Stimulated activated naive CD8-positive, alpha-beta T cell treated with anti-CD3 and anti-CD28 coated beads, Interleukin-15, amount 100 ng/mL, for 72 hours (primary cell): ENCODE results near the gene SMC1A.
"Not testable (repeated sequence)": the region's sequence is repeated elsewhere in the genome, so short reads cannot be mapped to it uniquely, and the experiment has no call there.

Experiments used
- ATAC-seq: fragments of 150-1000 bp; cut with Tn5 transposase; 2 replicates; pipeline ENCODE4 v1.10.0; 2021; ENCODE audit warnings: mild to moderate bottlenecking, moderate library complexity
- DNase-seq, 2 donors: peaks; one replicate each; pipeline ENCODE4 v3.0.0; 2021 to 2022
- H3K27ac Mint-ChIP-seq, 2 donors: one replicate each; pipeline ENCODE4 v1.8.0; 2022; ENCODE audit warnings: mild to moderate bottlenecking in 2 of 2, mixed read lengths in 2 of 2, moderate library complexity in 2 of 2
- H3K27me3 Mint-ChIP-seq: one replicate; pipeline ENCODE4 v1.8.0; 2022; ENCODE audit warnings: mixed read lengths
- H3K4me1 Mint-ChIP-seq: one replicate; pipeline ENCODE4 v1.8.0; 2022; ENCODE audit warnings: mild to moderate bottlenecking, mixed read lengths
- H3K4me3 Mint-ChIP-seq, 2 donors: one replicate each; pipeline ENCODE4 v1.8.0; 2022; ENCODE audit warnings: mild to moderate bottlenecking in 2 of 2, mixed read lengths in 2 of 2, moderate library complexity in 1 of 2
- H3K9me3 Mint-ChIP-seq, 2 donors: one replicate each; pipeline ENCODE4 v1.8.0; 2022; ENCODE audit warnings: mixed read lengths in 2 of 2

SMC1A gene

GRCh38 chrX:53379008-53379710, 43.3 kb downstream of the SMC1A start:
- Mint-ChIP-seq H3K9me3 (no peaks in the 10 kb centered on the region), H3K27me3 (no peaks in the 10 kb centered on the region), H3K4me3 (no peak overlapping the region), H3K4me1 (no peaks in the 10 kb centered on the region), H3K27ac (no peak overlapping the region)
- DNase-seq (no peak), ATAC-seq (no peak)

GRCh38 chrX:53377464-53377863, 45.0 kb downstream of the SMC1A start:
- no peaks in the 10 kb centered on the region for H3K9me3 Mint-ChIP-seq
- DNase-seq, result no peak
- no peak overlapping the region for H3K4me3 Mint-ChIP-seq
- H3K4me1 Mint-ChIP-seq, result no peaks in the 10 kb centered on the region
- ATAC-seq, result no peak
- no peaks in the 10 kb centered on the region for H3K27me3 Mint-ChIP-seq
- H3K27ac Mint-ChIP-seq, result no peak overlapping the region

- no peak overlapping the region for H3K27ac Mint-ChIP-seq
- DNase-seq (no peak), ATAC-seq (no peak)
- H3K4me1 Mint-ChIP-seq, result no peaks in the 10 kb centered on the region
- no peaks in the 10 kb centered on the region for H3K9me3 Mint-ChIP-seq
- no peak overlapping the region for H3K4me3 Mint-ChIP-seq
- no peaks in the 10 kb centered on the region for H3K27me3 Mint-ChIP-seq
These were observed 45.6 kb downstream of the SMC1A start for GRCh38 chrX:53376888-53377287.

- H3K4me1 Mint-ChIP-seq, result no peaks in the 10 kb centered on the region
- H3K27ac Mint-ChIP-seq, result no peak overlapping the region
- H3K9me3 Mint-ChIP-seq, result no peaks in the 10 kb centered on the region
- H3K27me3 Mint-ChIP-seq, result no peaks in the 10 kb centered on the region
- DNase-seq (no peak), ATAC-seq (no peak)
- H3K4me3 Mint-ChIP-seq, result no peak overlapping the region
These were observed 47.5 kb downstream of the SMC1A start for GRCh38 chrX:53374923-53375322.

GRCh38 chrX:53374222-53374820, 48.1 kb downstream of the SMC1A start:
- Mint-ChIP-seq H3K9me3 (no peaks in the 10 kb centered on the region), H3K27me3 (no peaks in the 10 kb centered on the region), H3K27ac (no peak overlapping the region), H3K4me1 (no peaks in the 10 kb centered on the region), H3K4me3 (no peak overlapping the region)
- no peak for ATAC-seq
- DNase-seq, result no peak

GRCh38 chrX:53373307-53373706, 49.1 kb downstream of the SMC1A start:
- no peaks in the 10 kb centered on the region for H3K9me3 Mint-ChIP-seq
- no peaks in the 10 kb centered on the region for H3K4me1 Mint-ChIP-seq
- ATAC-seq (no peak), DNase-seq (no peak)
- no peak overlapping the region for H3K27ac Mint-ChIP-seq
- H3K4me3 Mint-ChIP-seq, result no peak overlapping the region
- no peaks in the 10 kb centered on the region for H3K27me3 Mint-ChIP-seq

GRCh38 chrX:53366454-53366853, 56.0 kb downstream of the SMC1A start:
- DNase-seq, H3K4me1 Mint-ChIP-seq, H3K27ac Mint-ChIP-seq, H3K4me3 Mint-ChIP-seq, H3K27me3 Mint-ChIP-seq, ATAC-seq, H3K9me3 Mint-ChIP-seq: not testable (repeated sequence)

GRCh38 chrX:53362449-53362848, 60.0 kb downstream of the SMC1A start:
- H3K9me3 Mint-ChIP-seq, result no peaks in the 10 kb centered on the region
- no peak for DNase-seq

GRCh38 chrX:53357799-53358530, 64.5 kb downstream of the SMC1A start:
- H3K27ac Mint-ChIP-seq, result peak overlapping the region in 1 of 2 donors; percentile 57
- H3K27me3 Mint-ChIP-seq, result no peaks in the 10 kb centered on the region
- no peak overlapping the region for H3K4me3 Mint-ChIP-seq
- DNase-seq (no peak), ATAC-seq (no peak)
- H3K4me1 Mint-ChIP-seq, result no peaks in the 10 kb centered on the region
- no peaks in the 10 kb centered on the region for H3K9me3 Mint-ChIP-seq

More at GRCh38 chrX:53362449-53362848, 60.0 kb downstream of the SMC1A start:
- no peak overlapping the region for H3K4me3 Mint-ChIP-seq
- ATAC-seq, result no peak
- H3K27me3 Mint-ChIP-seq, result no peaks in the 10 kb centered on the region
- no peak overlapping the region for H3K27ac Mint-ChIP-seq
- no peaks in the 10 kb centered on the region for H3K4me1 Mint-ChIP-seq

- H3K27ac Mint-ChIP-seq, result no peak overlapping the region
These were observed 66.3 kb downstream of the SMC1A start for GRCh38 chrX:53356186-53356585.

GRCh38 chrX:53354669-53355068, 67.8 kb downstream of the SMC1A start:
- no peak for DNase-seq

More at GRCh38 chrX:53356186-53356585, 66.3 kb downstream of the SMC1A start:
- no peak for ATAC-seq
- no peaks in the 10 kb centered on the region for H3K9me3 Mint-ChIP-seq
- H3K27me3 Mint-ChIP-seq, result no peaks in the 10 kb centered on the region
- H3K4me3 Mint-ChIP-seq, result no peak overlapping the region
- no peaks in the 10 kb centered on the region for H3K4me1 Mint-ChIP-seq
- no peak for DNase-seq

GRCh38 chrX:53347948-53348347, 74.5 kb downstream of the SMC1A start:
- Mint-ChIP-seq H3K4me1 (no peaks in the 10 kb centered on the region), H3K4me3 (no peak overlapping the region), H3K27ac (no peak overlapping the region), H3K9me3 (no peaks in the 10 kb centered on the region), H3K27me3 (no peaks in the 10 kb centered on the region)
- ATAC-seq, result no peak
- DNase-seq, result no peak

More at GRCh38 chrX:53354669-53355068, 67.8 kb downstream of the SMC1A start:
- Mint-ChIP-seq H3K27ac (no peak overlapping the region), H3K4me3 (no peak overlapping the region), H3K9me3 (no peaks in the 10 kb centered on the region), H3K27me3 (no peaks in the 10 kb centered on the region), H3K4me1 (no peaks in the 10 kb centered on the region)
- no peak for ATAC-seq

- no peaks in the 10 kb centered on the region for H3K9me3 Mint-ChIP-seq
- no peak for DNase-seq
- H3K4me1 Mint-ChIP-seq, result no peaks in the 10 kb centered on the region
- H3K4me3 Mint-ChIP-seq, result no peak overlapping the region
- no peaks in the 10 kb centered on the region for H3K27me3 Mint-ChIP-seq
- H3K27ac Mint-ChIP-seq, result no peak overlapping the region
- no peak for ATAC-seq
These were observed 81.4 kb downstream of the SMC1A start for GRCh38 chrX:53340852-53341645.

- Mint-ChIP-seq H3K4me1 (no peaks in the 10 kb centered on the region), H3K27me3 (peaks cover 10% of the 10 kb centered on the region), H3K4me3 (no peak overlapping the region), H3K27ac (no peak overlapping the region), H3K9me3 (no peaks in the 10 kb centered on the region)
- no peak for DNase-seq
- no peak for ATAC-seq
These were observed 85.4 kb downstream of the SMC1A start for GRCh38 chrX:53337101-53337500.

- no peak overlapping the region for H3K27ac Mint-ChIP-seq
- ATAC-seq (no peak), DNase-seq (no peak)
- H3K4me1 Mint-ChIP-seq, result no peaks in the 10 kb centered on the region
- H3K4me3 Mint-ChIP-seq, result no peak overlapping the region
- H3K9me3 Mint-ChIP-seq, result no peaks in the 10 kb centered on the region
- H3K27me3 Mint-ChIP-seq, result peaks cover 18% of the 10 kb centered on the region
These were observed 88.6 kb downstream of the SMC1A start for GRCh38 chrX:53333853-53334252.
